Hematopoietic multipotent progenitor cell treated with erythropoietin and hydrocortisone succinate and interleukin-3 and kit ligand, for 6 days (in vitro differentiated cells): ENCODE measurements around the gene BDNF.
"Not testable (repeated sequence)": the region's sequence is repeated elsewhere in the genome, so short reads cannot be mapped to it uniquely, and the experiment has no call there.

Experiments used
- DNase-seq: peaks from one replicate; pipeline ENCODE4 v3.0.0-alpha.2; 2015

The BDNF gene

GRCh38 chr11:27663326-27663725 is 36.9 kb downstream of the BDNF start:
- no peak for DNase-seq

DNA sequence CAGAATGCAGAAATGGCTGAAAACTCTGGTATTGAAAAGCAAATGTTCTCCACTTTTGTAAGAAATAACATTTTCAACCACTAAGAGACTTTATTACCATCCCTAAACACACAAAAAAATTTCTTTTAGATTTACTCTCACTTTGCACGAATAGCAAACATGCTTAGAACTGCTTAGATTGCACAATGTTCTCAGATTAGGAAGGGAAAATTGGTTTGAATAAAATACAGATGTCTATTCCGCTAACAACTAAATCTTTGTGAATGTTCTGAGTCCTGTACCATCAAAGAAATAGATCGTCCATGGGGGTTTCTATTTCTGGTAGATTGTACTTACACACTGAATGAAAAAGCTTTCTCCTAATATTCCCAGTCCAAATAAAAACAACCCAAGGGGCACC is 40.1 kb downstream of the BDNF start:
- no peak for DNase-seq

DNA sequence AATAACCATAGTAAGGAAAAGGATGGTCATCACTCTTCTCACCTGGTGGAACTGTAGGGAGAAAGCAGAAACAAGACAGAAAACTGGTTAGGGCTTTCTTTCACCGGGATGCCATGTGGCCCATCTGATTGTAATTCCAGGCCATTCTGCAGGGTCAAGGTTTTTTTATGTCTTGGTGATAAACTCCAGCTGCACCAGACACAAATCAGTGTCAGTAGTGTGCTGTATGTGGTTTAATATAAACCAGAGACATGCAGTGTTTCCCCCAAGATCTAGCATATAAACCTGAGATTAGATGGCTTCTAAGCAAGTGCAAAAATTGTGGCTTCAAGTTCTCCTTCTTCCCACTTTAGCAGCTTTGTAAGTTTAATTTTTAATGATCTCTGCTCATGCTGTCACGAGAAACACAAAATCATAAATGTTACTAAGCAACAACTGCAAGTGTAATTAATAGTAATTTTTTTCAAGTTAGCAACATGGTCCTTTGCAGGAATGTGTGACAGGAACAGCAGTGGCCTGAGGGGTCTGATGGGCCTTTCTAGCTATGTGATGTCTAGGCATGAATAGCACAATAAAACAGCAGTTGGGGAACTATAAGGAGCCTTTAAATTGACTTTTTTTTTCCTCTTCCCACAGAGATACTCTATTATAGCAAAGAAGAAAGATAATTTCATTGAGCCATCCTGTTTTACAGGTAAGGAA is 41.6 kb downstream of the BDNF start:
- no peak for DNase-seq

GRCh38 chr11:27656806-27657483 is 43.3 kb downstream of the BDNF start:
- no peak for DNase-seq

DNA sequence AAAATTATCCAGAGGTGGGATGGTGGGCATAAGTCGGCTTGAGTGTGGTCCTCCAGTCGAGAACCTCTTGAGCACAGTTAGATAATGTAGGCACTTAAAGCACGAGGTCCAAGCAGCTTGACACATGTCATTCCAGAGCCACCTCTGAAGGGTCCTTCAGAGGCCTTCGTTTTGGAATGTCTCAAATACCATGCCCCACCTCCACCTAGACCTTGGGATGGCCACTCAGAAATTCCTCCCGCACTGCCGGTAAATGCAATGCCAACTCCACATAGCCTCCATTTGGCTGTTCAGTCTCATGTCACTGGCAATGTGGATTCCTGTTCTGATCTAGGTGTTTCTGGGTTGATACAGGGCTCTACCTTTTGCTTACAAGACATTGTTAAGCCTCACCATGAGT is 43.9 kb downstream of the BDNF start:
- DNase-seq = no peak

GRCh38 chr11:27653990-27654758 is 46.1 kb downstream of the BDNF start:
- no peak for DNase-seq

DNA sequence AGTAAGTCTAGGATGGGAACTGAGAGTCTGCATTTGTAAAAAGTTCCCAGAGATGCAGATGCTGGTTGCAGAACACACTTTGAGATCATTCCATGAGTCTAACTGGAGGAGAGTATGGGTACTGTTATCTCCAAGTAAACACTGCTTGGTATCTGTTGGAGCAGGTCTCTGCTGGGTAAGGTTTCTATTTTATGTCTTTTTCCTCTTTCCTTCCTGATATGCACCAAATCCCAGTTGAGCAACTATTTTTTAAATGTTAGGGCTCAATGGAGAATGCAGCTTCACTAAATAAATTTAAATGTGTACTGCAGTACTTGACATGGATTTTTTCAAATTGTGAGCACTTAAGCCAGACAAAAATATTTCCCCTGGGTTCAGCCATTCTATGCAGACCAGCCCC is 48.5 kb downstream of the BDNF start:
- DNase-seq = no peak

- no peak for DNase-seq
Observed at GRCh38 chr11:27650988-27651387, 49.3 kb downstream of the BDNF start.

DNA sequence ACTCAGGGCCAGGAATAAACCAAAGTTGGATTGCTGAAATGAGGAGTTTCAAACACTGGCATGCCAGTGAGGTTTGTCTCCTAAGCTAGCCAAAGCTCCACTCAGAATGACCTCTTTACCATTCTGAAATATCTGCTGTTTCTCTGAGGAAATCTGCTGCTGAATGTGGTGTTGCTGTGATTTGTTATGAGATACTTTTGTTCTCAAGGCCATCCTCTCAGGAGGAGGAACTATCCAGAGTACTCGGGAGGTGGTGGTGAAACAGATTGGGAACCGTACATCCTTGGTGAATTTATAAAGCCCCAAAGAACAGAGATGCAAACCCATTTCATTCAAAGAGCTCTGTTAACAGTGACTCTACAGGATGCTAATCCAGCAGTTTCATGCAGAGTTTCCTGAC is 50.5 kb downstream of the BDNF start:
- DNase-seq = no peak

DNA sequence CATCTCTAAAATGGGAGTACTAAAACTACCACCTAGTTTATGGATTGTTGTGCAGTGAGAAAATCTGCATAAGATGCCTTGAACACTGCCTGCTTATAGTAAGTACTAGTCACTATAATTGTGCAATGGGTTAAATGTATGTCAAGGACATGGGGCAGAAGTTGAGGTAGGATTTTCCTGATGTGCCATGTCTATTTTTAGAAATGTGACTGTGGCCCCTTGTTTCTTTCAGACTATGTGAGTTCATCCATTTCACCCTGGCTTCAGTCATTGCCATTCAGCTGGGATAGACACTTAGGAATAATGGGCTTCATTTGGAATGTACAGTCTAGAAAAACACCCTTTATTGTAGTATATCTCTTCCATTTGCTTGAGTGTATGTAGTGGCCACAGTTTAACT is 51.4 kb downstream of the BDNF start:
- DNase-seq = no peak

DNA sequence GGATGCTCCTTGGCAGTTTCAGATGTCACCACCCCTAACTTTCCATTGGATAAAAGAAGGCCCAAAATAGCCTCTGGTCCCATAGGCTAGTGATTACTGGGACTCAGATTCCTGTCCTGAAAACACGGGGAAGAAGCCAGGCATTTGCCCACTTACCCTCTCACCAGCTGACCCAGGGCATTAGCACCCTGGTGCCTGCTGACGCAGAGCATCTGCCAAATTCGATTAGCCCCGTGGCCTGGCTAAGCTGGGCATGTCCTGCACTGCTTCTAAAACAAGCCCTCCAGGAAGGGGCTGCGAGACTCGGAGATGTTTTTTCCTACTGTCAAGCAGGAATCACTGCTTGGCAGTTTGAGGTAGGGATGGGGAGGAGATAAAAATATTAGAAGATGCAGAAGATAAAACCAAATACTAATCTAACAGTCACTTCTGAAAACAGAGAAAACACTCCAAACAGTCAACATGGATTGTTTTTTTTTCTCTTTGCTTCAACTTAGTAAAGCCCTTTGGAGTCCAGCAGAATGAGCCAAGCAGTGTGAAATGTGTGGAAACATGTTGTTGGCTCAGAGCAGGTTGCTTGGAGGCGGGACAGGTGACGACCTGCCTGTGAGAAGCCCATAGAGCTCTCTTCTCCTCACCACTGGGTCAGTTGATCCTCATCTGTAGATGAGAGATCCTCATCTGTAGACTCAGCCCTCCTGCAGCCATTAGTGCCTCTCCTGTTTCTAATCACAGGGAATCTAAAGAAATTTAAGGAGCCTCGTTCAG is 54.0 kb downstream of the BDNF start:
- no peak for DNase-seq

- DNase-seq = no peak
Observed at GRCh38 chr11:27642954-27643353, 57.3 kb downstream of the BDNF start.

DNA sequence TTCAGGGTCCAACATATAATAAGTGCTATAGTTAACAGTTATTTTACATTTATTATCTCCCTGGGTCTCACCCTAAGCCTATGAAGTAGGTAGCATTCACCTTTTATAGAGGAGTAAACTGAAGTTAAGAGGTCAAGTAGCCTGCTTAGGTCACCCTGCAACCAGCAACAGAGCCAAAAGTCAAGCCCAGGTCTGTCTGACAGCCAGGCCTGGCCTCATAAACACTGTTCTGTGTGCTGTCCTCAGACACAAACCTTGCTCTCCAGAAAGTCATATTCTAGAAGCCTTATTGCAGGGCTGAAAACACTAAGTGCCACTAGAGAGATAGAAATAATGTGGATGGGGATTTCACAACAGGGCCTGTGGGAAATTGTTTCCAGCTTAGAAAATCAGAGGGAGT is 59.3 kb downstream of the BDNF start:
- no peak for DNase-seq

- DNase-seq = no peak
Observed at GRCh38 chr11:27635567-27636037, 64.7 kb downstream of the BDNF start.

DNA sequence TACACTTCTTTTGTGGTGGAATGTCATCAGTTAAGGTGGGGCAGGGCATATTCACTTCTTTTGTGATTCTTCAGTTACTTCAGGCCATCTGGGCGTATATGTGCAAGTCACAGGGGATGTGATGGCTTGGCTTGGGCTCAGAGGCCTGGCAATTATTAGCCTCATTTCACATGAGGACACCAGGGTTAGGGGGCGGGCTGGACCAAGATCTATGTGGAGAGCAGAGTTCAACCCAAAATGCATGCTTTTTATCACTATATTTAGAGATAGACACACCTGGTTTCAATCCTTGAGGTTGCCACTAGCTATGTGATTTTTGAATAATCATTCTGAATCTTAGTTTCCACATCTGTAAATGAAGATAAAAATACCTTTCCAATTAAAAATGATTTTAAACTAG is 65.5 kb downstream of the BDNF start:
- DNase-seq = not testable (repeated sequence)

- DNase-seq = not testable (repeated sequence)
Observed at GRCh38 chr11:27634282-27634681, 66.0 kb downstream of the BDNF start.

GRCh38 chr11:27629023-27629422 is 71.2 kb downstream of the BDNF start:
- DNase-seq = not testable (repeated sequence)

GRCh38 chr11:27627979-27628378 is 72.3 kb downstream of the BDNF start:
- DNase-seq = no peak

DNA sequence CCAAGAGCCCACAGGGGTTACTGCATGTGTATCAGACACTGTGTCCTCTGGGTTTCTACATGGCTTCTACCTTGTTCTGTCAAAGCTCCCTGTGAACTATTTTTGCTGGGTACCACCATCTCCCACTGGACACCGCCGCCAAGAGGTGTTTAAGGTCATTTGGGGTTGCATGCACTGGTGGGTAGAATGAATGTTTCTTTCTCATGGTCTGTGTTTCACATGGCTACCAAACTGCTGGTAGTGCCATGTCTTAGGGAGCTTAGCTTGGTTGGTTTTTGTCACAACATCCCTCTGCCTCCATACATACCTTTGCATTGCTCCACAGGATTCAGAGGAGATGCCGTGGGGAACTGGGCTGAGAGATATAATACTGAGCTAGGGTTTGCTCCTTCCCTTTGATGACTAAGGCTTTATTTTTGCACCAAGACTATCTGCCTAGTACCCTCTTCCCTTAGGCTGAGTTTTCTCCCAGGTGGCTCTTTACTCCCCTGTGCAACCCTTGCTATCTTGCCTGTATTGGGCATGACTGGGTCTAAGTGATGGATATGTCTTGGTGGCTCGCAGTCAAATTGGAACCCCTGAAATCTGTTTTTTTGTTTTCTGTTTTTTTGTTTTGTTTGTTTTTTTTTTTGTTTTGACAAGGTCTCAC is 73.2 kb downstream of the BDNF start:
- DNase-seq = no peak

- DNase-seq = no peak
Observed at GRCh38 chr11:27626269-27626937, 73.9 kb downstream of the BDNF start.

GRCh38 chr11:27625347-27625912 is 74.8 kb downstream of the BDNF start:
- no peak for DNase-seq
